ENCODE measurements around the gene CDH4.

Gene CDH4

GRCh38 chr20:61649105-61649859 is 397.2 kb downstream of the CDH4 start:
- no peak for DNase-seq (ENCODE audit: low read depth, low spot score)

- DNase-seq (ENCODE audit: low read depth, low spot score): no peak
These were observed 397.8 kb downstream of the CDH4 start for GRCh38 chr20:61649860-61650162.

- DNase-seq (ENCODE audit: low read depth, low spot score): no peak
These were observed 399.1 kb downstream of the CDH4 start for GRCh38 chr20:61650912-61651733.

- no peak for DNase-seq (ENCODE audit: low read depth, low spot score)
These were observed 400.1 kb downstream of the CDH4 start for GRCh38 chr20:61652146-61652545.

- no peak for DNase-seq (ENCODE audit: low read depth, low spot score)
These were observed 402.7 kb downstream of the CDH4 start for GRCh38 chr20:61654726-61655125.

- DNase-seq (ENCODE audit: low read depth, low spot score): no peak
These were observed 403.5 kb downstream of the CDH4 start for GRCh38 chr20:61655591-61655990.

- DNase-seq (ENCODE audit: low read depth, low spot score): no peak
These were observed 404.1 kb downstream of the CDH4 start for GRCh38 chr20:61656198-61656597.

- DNase-seq (ENCODE audit: low read depth, low spot score): no peak
These were observed 405.8 kb downstream of the CDH4 start for GRCh38 chr20:61657721-61658377.

GRCh38 chr20:61658563-61658962 is 406.5 kb downstream of the CDH4 start:
- no peak for DNase-seq (ENCODE audit: low read depth, low spot score)

GRCh38 chr20:61659246-61659993 is 407.4 kb downstream of the CDH4 start:
- no peak for DNase-seq (ENCODE audit: low read depth, low spot score)

- no peak for DNase-seq (ENCODE audit: low read depth, low spot score)
These were observed 407.9 kb downstream of the CDH4 start for GRCh38 chr20:61659994-61660346.

GRCh38 chr20:61660559-61660958 is 408.5 kb downstream of the CDH4 start:
- DNase-seq (ENCODE audit: low read depth, low spot score): no peak

- no peak for DNase-seq (ENCODE audit: low read depth, low spot score)
These were observed 409.0 kb downstream of the CDH4 start for GRCh38 chr20:61661025-61661424.

- no peak for DNase-seq (ENCODE audit: low read depth, low spot score)
These were observed 409.5 kb downstream of the CDH4 start for GRCh38 chr20:61661583-61661982.

GRCh38 chr20:61662226-61662967 is 410.3 kb downstream of the CDH4 start:
- no peak for DNase-seq (ENCODE audit: low read depth, low spot score)

GRCh38 chr20:61662968-61663331 is 410.9 kb downstream of the CDH4 start:
- no peak for DNase-seq (ENCODE audit: low read depth, low spot score)

- DNase-seq (ENCODE audit: low read depth, low spot score): no peak
These were observed 411.7 kb downstream of the CDH4 start for GRCh38 chr20:61663521-61664425.

GRCh38 chr20:61664556-61665320 is 412.7 kb downstream of the CDH4 start:
- DNase-seq (ENCODE audit: low read depth, low spot score): no peak
